Ovary (tissue), 3 donors: ENCODE data around the gene LYST.

Experiments used
- CTCF ChIP-seq, 3 donors: fragments of 450-650 bp in 2 of 3; fragments of 200-600 bp in 1 of 3; IDR thresholded peaks; one replicate each; pipeline versions ENCODE4 v1.5.1 to v1.8.0; 2016 to 2022; ENCODE audit warnings: antibody characterized with exemption in 3 of 3, mild to moderate bottlenecking in 1 of 3
- EP300 ChIP-seq: sonication (generic); formaldehyde crosslinking; IDR thresholded peaks from one replicate; pipeline ENCODE4 v1.6.1; 2017; ENCODE audit warnings: antibody characterized with exemption
- POLR2A ChIP-seq: fragments of 450-650 bp; IDR thresholded peaks from one replicate; pipeline ENCODE4 v1.6.1; 2017; ENCODE audit warnings: antibody characterized with exemption, mild to moderate bottlenecking, moderate library complexity
- donor health status: DM: no; HTN: no; CAD: no.

GRCh38 chr1:235721982-235722381 is 144.7 kb downstream of the LYST start:
- TF ChIP-seq CTCF (IDR thresholded peaks at IDR 0.05) (no peak), POLR2A (no peak), EP300 (no peak)
